CMK (cell line): ENCODE data around the gene IBSP.

Experiments
- DNase-seq: peaks from one replicate; pipeline ENCODE4 v3.0.0-alpha.2; 2010; ENCODE audit warnings: low read depth

IBSP gene

GRCh38 chr4:87799301-87800113, at the start of gene IBSP:
Gene IBSP (plus strand): TSS chr4:87799554. CDS start chr4:87802362, 2,808 bp downstream.
- no peak for DNase-seq

GRCh38 chr4:87749883-87750282, 49.5 kb upstream of the IBSP start:
- no peak for DNase-seq

- DNase-seq: no peak
These were observed 41.1 kb upstream of the IBSP start for GRCh38 chr4:87758270-87758669.

- no peak for DNase-seq
These were observed 37.0 kb upstream of the IBSP start for GRCh38 chr4:87762311-87762710.

- DNase-seq: no peak
These were observed 17.8 kb upstream of the IBSP start for GRCh38 chr4:87781569-87781968.

GRCh38 chr4:87783781-87784180, 15.6 kb upstream of the IBSP start:
- no peak for DNase-seq

- no peak for DNase-seq
These were observed 13.4 kb upstream of the IBSP start for GRCh38 chr4:87785731-87786509.

GRCh38 chr4:87802858-87803257, 3.5 kb downstream of the IBSP start:
- DNase-seq: no peak

- DNase-seq: no peak
These were observed 4.1 kb downstream of the IBSP start for GRCh38 chr4:87803421-87803820.

- DNase-seq: no peak
These were observed 5.5 kb downstream of the IBSP start for GRCh38 chr4:87804871-87805270.

GRCh38 chr4:87805971-87806370, 6.6 kb downstream of the IBSP start:
- no peak for DNase-seq

GRCh38 chr4:87806520-87806919, 7.2 kb downstream of the IBSP start:
- DNase-seq: no peak

- DNase-seq: no peak
These were observed 8.0 kb downstream of the IBSP start for GRCh38 chr4:87807402-87807801.

GRCh38 chr4:87811977-87812376, 12.6 kb downstream of the IBSP start:
- DNase-seq: no peak

GRCh38 chr4:87819281-87819919, 20.0 kb downstream of the IBSP start:
- no peak for DNase-seq

- no peak for DNase-seq
These were observed 23.8 kb downstream of the IBSP start for GRCh38 chr4:87823200-87823599.

GRCh38 chr4:87823724-87824123, 24.4 kb downstream of the IBSP start:
- DNase-seq: no peak

GRCh38 chr4:87824352-87824751, 25.0 kb downstream of the IBSP start:
- no peak for DNase-seq

GRCh38 chr4:87832669-87833068, 33.3 kb downstream of the IBSP start, which contains the start of gene MEPE:
Gene MEPE (plus strand): TSS chr4:87832969. CDS start chr4:87834715, 1,746 bp downstream.
- DNase-seq: no peak

- DNase-seq: no peak
These were observed 35.0 kb downstream of the IBSP start for GRCh38 chr4:87834401-87834800.

- DNase-seq: no peak
These were observed 35.8 kb downstream of the IBSP start for GRCh38 chr4:87835197-87835596.

GRCh38 chr4:87835743-87836142, 36.4 kb downstream of the IBSP start:
- no peak for DNase-seq

- DNase-seq: no peak
These were observed 38.9 kb downstream of the IBSP start for GRCh38 chr4:87838205-87838604.
